DND-41 (cell line): ENCODE measurements around the gene PDF.

Source experiments
- ATAC-seq: fragments of 200-7000 bp; cut with Tn5 transposase; 3 replicates; pipeline ENCODE4 v1.9.1; 2021; ENCODE audit warnings: low read depth; ENCODE audit not compliant: insufficient read depth
- DNase-seq: peaks from one replicate; pipeline ENCODE4 v3.0.0-alpha.2; 2020
- H2AFZ ChIP-seq: 2 replicates; pipeline ENCODE4 v1.6.0; 2012; ENCODE audit warnings: low read depth, low read length
- H3K27ac ChIP-seq: 2 replicates; pipeline ENCODE4 v1.5.1; 2012; ENCODE audit warnings: low read length, inconsistent platforms
- H3K27me3 ChIP-seq: fragments of 200-600 bp; sonication (generic); 2 replicates; pipeline ENCODE4 v1.6.0; 2012; ENCODE audit warnings: low read length, mild to moderate bottlenecking, inconsistent platforms; ENCODE audit not compliant: insufficient read depth, poor library complexity
- H3K36me3 ChIP-seq: 2 replicates; pipeline ENCODE4 v1.5.1; 2012; ENCODE audit warnings: low read length, inconsistent platforms; ENCODE audit not compliant: insufficient read depth
- H3K4me1 ChIP-seq: 2 replicates; pipeline ENCODE4 v1.5.1; 2012; ENCODE audit warnings: mild to moderate bottlenecking, low read length; ENCODE audit not compliant: insufficient read depth
- H3K4me2 ChIP-seq: 2 replicates; pipeline ENCODE4 v1.6.0; 2012; ENCODE audit warnings: mild to moderate bottlenecking, moderate library complexity, low read length, inconsistent platforms; ENCODE audit not compliant: insufficient read depth
- H3K4me3 ChIP-seq, 2 experiments: fragments of 200-600 bp in 1 of 2; shearing (Covaris generic) in 1 of 2; 2 replicates each; pipeline ENCODE4 v1.5.1; 2012 to 2016; ENCODE audit warnings: inconsistent platforms in 2 of 2, low read length in 2 of 2, mild to moderate bottlenecking in 2 of 2, low read depth in 1 of 2, moderate library complexity in 1 of 2
- H3K79me2 ChIP-seq: 2 replicates; pipeline ENCODE4 v1.6.0; 2012; ENCODE audit warnings: low read length, inconsistent platforms; ENCODE audit not compliant: insufficient read depth
- H3K9ac ChIP-seq: 2 replicates; pipeline ENCODE4 v1.6.0; 2012; ENCODE audit warnings: low read depth, mild to moderate bottlenecking, inconsistent platforms, low read length, moderate library complexity
- H3K9me3 ChIP-seq: 2 replicates; pipeline ENCODE4 v1.5.1; 2012; ENCODE audit warnings: low read length, moderate library complexity, mild to moderate bottlenecking, inconsistent platforms; ENCODE audit not compliant: insufficient read depth, severe bottlenecking
- H4K20me1 ChIP-seq: 2 replicates; pipeline ENCODE4 v1.6.0; 2012; ENCODE audit warnings: low read length; ENCODE audit not compliant: insufficient read depth
- EZH2 ChIP-seq: IDR thresholded peaks from 3 replicates; pipeline ENCODE4 v1.6.1; 2012; ENCODE audit warnings: borderline replicate concordance, low read depth, mild to moderate bottlenecking, moderate library complexity, low read length, inconsistent platforms; ENCODE audit not compliant: severe bottlenecking
- TF ChIP-seq, protein P1 (sequence below): IDR thresholded peaks from 2 replicates; pipeline ENCODE4 v1.5.1; 2012; ENCODE audit warnings: borderline replicate concordance, low read length, moderate library complexity, mild to moderate bottlenecking; ENCODE audit not compliant: poor library complexity, severe bottlenecking; ENCODE audit errors: extremely low read depth

The PDF gene

DNA sequence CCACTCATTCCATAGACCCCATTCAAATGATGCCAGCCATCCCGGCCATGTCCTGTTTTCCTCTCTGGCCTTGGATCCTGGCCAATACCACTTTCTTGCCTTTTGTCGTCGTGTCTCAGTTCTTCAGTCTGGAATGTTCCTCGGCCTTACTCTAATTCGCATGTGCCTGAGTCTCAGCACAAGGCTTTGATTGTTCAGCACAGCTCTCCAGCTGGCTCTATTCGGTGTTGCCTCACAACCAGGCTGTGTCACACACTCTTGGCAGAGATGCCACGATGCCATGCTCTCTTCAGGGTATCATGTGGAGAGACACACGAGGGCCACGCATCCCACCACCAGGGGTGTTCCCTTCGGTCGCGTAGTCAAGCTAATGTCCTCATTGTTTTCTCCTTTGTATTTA, 21.1 kb downstream of the PDF start:
- Histone ChIP-seq H3K4me3 (no peak overlapping the region), H3K36me3 (peaks cover 14% of the 10 kb centered on the region), H3K9ac (no peak overlapping the region), H3K27me3 (no peaks in the 10 kb centered on the region), H3K79me2 (peaks cover 34% of the 10 kb centered on the region), H3K4me2 (no peak overlapping the region), H3K27ac (no peak overlapping the region), H4K20me1 (peaks cover 17% of the 10 kb centered on the region), H3K9me3 (no peaks in the 10 kb centered on the region), H2AFZ (no peak overlapping the region), H3K4me1 (peaks cover 25% of the 10 kb centered on the region)
- TF ChIP-seq, protein P1, sequence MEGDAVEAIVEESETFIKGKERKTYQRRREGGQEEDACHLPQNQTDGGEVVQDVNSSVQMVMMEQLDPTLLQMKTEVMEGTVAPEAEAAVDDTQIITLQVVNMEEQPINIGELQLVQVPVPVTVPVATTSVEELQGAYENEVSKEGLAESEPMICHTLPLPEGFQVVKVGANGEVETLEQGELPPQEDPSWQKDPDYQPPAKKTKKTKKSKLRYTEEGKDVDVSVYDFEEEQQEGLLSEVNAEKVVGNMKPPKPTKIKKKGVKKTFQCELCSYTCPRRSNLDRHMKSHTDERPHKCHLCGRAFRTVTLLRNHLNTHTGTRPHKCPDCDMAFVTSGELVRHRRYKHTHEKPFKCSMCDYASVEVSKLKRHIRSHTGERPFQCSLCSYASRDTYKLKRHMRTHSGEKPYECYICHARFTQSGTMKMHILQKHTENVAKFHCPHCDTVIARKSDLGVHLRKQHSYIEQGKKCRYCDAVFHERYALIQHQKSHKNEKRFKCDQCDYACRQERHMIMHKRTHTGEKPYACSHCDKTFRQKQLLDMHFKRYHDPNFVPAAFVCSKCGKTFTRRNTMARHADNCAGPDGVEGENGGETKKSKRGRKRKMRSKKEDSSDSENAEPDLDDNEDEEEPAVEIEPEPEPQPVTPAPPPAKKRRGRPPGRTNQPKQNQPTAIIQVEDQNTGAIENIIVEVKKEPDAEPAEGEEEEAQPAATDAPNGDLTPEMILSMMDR = no peak
- TF ChIP-seq EZH2 = no peak
- ATAC-seq (no peak), DNase-seq (no peak)

DNA sequence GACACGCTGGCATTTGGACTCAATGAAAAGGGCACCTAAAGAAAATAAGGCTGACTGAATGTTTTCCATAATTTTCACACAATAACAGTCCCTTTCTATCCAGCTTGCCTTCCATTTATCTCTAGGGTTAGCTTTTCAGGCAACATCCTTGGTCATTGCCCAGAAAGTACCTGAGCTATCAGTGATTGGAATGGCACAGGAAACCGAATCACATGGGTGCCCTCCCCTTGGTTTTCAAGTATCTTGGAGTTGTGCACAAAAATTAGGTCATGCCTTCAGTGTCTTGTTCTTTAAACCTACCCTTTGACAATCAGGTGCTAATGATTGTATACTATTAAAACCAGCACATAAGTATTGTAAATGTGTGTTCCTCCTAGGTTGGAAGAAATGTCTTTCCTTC, 22.5 kb downstream of the PDF start:
- H3K79me2 ChIP-seq = peaks cover 20% of the 10 kb centered on the region
- no peak overlapping the region for H2AFZ ChIP-seq
- TF ChIP-seq, protein P1 = no peak
- TF ChIP-seq EZH2 = no peak
- no peak overlapping the region for H3K4me2 ChIP-seq
- no peaks in the 10 kb centered on the region for H3K27me3 ChIP-seq
- ATAC-seq (no peak), DNase-seq (no peak)
- H4K20me1 ChIP-seq = peaks cover 9% of the 10 kb centered on the region
- H3K36me3 ChIP-seq = no peaks in the 10 kb centered on the region; the same call in none of the 2 replicates
- H3K4me3 ChIP-seq = no peak overlapping the region
- no peak overlapping the region for H3K9ac ChIP-seq
- H3K4me1 ChIP-seq = peaks cover 17% of the 10 kb centered on the region
- no peak overlapping the region for H3K27ac ChIP-seq
- no peaks in the 10 kb centered on the region for H3K9me3 ChIP-seq

DNA sequence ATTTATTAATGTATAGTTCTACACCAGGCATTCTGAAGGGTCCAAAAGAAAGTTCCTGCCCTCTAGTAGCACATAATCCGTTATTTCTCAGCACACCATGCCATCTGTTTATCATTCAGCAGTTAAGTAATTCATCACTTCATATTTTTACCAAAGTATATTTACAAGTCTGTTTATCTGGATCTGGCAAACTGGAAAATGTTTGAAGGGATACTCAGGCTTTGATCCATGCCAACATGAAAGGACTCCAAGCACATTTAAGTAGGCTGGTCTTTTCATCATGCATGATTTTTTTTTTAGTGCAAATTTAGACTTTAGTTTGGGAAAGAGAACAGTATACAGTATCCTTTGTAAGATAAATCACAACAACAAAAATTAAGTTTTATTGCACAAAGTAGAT, 23.3 kb downstream of the PDF start:
- Histone ChIP-seq H3K79me2 (peaks cover 12% of the 10 kb centered on the region), H3K9me3 (no peaks in the 10 kb centered on the region), H3K27ac (no peak overlapping the region), H2AFZ (no peak overlapping the region), H3K4me2 (no peak overlapping the region), H3K27me3 (no peaks in the 10 kb centered on the region), H3K36me3 (peaks cover under 1% of the 10 kb centered on the region), H3K9ac (no peak overlapping the region), H3K4me1 (peaks cover 10% of the 10 kb centered on the region), H4K20me1 (peaks cover 5% of the 10 kb centered on the region), H3K4me3 (no peak overlapping the region)
- ATAC-seq (no peak), DNase-seq (no peak)
- TF ChIP-seq, protein P1 = no peak
- TF ChIP-seq EZH2 = no peak

DNA sequence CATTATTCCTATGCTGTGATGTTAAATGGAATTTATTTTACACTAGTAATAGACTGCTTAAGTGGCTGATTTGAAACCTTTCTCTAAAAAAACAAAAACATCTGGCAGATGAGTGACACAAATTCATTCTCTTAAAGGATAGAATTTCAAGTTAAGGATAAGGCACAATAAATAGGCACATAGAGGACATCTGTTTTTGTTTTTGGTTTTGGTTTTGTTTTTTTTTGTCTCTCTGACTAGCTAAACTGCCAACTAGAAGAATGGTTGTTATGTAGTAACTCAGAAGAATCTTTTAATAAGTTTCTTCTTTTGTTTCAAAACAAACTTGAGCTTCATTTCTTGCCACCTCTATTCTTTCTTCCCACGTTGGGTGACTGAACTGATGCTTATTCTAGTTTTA, 24.4 kb downstream of the PDF start:
- no peak overlapping the region for H3K4me3 ChIP-seq

More for the DNA sequence above, 24.4 kb downstream of the PDF start:
- peaks cover 7% of the 10 kb centered on the region for H3K4me1 ChIP-seq
- 0 out of 2 replicates have a peak, but pooled peaks cover 3% of the 10 kb centered on the region for H3K79me2 ChIP-seq
- no peak overlapping the region for H3K4me2 ChIP-seq
- no peak overlapping the region for H3K9ac ChIP-seq
- peaks cover 8% of the 10 kb centered on the region; the same call in 1 of the 2 replicates for H3K36me3 ChIP-seq
- H3K27me3 ChIP-seq = no peaks in the 10 kb centered on the region
- H4K20me1 ChIP-seq = no peaks in the 10 kb centered on the region
- H3K9me3 ChIP-seq = no peaks in the 10 kb centered on the region
- DNase-seq (no peak), ATAC-seq (no peak)
- H3K27ac ChIP-seq = no peak overlapping the region
- no peak overlapping the region for H2AFZ ChIP-seq
- TF ChIP-seq EZH2 = no peak
- TF ChIP-seq, protein P1 = no peak
